ENCODE results near the gene GNGT1.

The GNGT1 gene

GRCh38 chr7:93906267-93906666 lies at the start of gene GNGT1:
GNGT1 (plus strand) TSS chr7:93906567; CDS start chr7:93906747, 180 bp downstream.
- DNase-seq (ENCODE audit: low spot score) = no peak

- DNase-seq (ENCODE audit: low spot score) = no peak
Measured at GRCh38 chr7:93858857-93859256, 47.5 kb upstream of the GNGT1 start.

- no peak for DNase-seq (ENCODE audit: low spot score)
Measured at GRCh38 chr7:93860261-93860660, 46.1 kb upstream of the GNGT1 start.

- DNase-seq (ENCODE audit: low spot score) = no peak
Measured at GRCh38 chr7:93861325-93861949, 44.9 kb upstream of the GNGT1 start.

GRCh38 chr7:93862651-93863050 lies 43.7 kb upstream of the GNGT1 start:
- no peak for DNase-seq (ENCODE audit: low spot score)

- no peak for DNase-seq (ENCODE audit: low spot score)
Measured at GRCh38 chr7:93866886-93867285, 39.5 kb upstream of the GNGT1 start.

GRCh38 chr7:93873998-93874574 lies 32.3 kb upstream of the GNGT1 start:
- no peak for DNase-seq (ENCODE audit: low spot score)

GRCh38 chr7:93877742-93878141 lies 28.6 kb upstream of the GNGT1 start:
- no peak for DNase-seq (ENCODE audit: low spot score)

- DNase-seq (ENCODE audit: low spot score) = no peak
Measured at GRCh38 chr7:93879356-93879755, 27.0 kb upstream of the GNGT1 start.

- DNase-seq (ENCODE audit: low spot score) = no peak
Measured at GRCh38 chr7:93882468-93882867, 23.9 kb upstream of the GNGT1 start.

GRCh38 chr7:93883078-93883916 lies 23.1 kb upstream of the GNGT1 start:
- DNase-seq (ENCODE audit: low spot score) = no peak

- no peak for DNase-seq (ENCODE audit: low spot score)
Measured at GRCh38 chr7:93883917-93884345, 22.4 kb upstream of the GNGT1 start.

- DNase-seq (ENCODE audit: low spot score) = no peak
Measured at GRCh38 chr7:93884541-93884940, 21.8 kb upstream of the GNGT1 start.

GRCh38 chr7:93889261-93889660 lies 17.1 kb upstream of the GNGT1 start:
- DNase-seq (ENCODE audit: low spot score) = no peak

- DNase-seq (ENCODE audit: low spot score) = no peak
Measured at GRCh38 chr7:93890041-93890463, 16.3 kb upstream of the GNGT1 start.

- no peak for DNase-seq (ENCODE audit: low spot score)
Measured at GRCh38 chr7:93890464-93891068, 15.8 kb upstream of the GNGT1 start, which contains the start of gene TFPI2. TFPI2 (minus strand) TSS chr7:93890753; CDS start chr7:93890678, 75 bp downstream.

- DNase-seq (ENCODE audit: low spot score) = no peak
Measured at GRCh38 chr7:93894426-93894825, 11.9 kb upstream of the GNGT1 start.

- no peak for DNase-seq (ENCODE audit: low spot score)
Measured at GRCh38 chr7:93894966-93895640, 11.3 kb upstream of the GNGT1 start.

- DNase-seq (ENCODE audit: low spot score) = no peak
Measured at GRCh38 chr7:93895859-93896600, 10.3 kb upstream of the GNGT1 start.

- DNase-seq (ENCODE audit: low spot score) = no peak
Measured at GRCh38 chr7:93897680-93898079, 8.7 kb upstream of the GNGT1 start.

GRCh38 chr7:93902777-93903423 lies 3.5 kb upstream of the GNGT1 start:
- peak; percentile 7 for DNase-seq (ENCODE audit: low spot score)
